ENCODE measurements around the gene PEX11B.

GRCh38 chr1:145963265-145964019 lies 44.9 kb upstream of the PEX11B start:
- TF ChIP-seq POLR2AphosphoS5 (IDR thresholded peaks at IDR 0.05) (no peak), CTCF (IDR thresholded peaks at IDR 0.05) (no peak)

All from transverse colon (tissue), 4 donors.